H9 (cell line): ENCODE data around the gene MSL2. TPM values are rescaled to one million over a fixed set of nuclear protein-coding genes. Genes with fewer than 3 reads are reported as not detected.

Experiments
- DNase-seq: peaks from one replicate; pipeline ENCODE4 v3.0.0-alpha.2; 2017
- H2AFZ ChIP-seq: one replicate; pipeline ENCODE4 v1.6.1; 2013; ENCODE audit warnings: mild to moderate bottlenecking, low read length, control low read depth, moderate library complexity
- H2AK5ac ChIP-seq: 2 replicates; pipeline ENCODE4 v1.6.1; 2013; ENCODE audit warnings: low read length, control low read depth, mixed read lengths; ENCODE audit not compliant: insufficient read length
- H2BK120ac ChIP-seq: one replicate; pipeline ENCODE4 v1.6.1; 2013; ENCODE audit warnings: low read depth, mild to moderate bottlenecking, low read length, control low read depth, inconsistent platforms; ENCODE audit not compliant: poor library complexity, severe bottlenecking
- H2BK12ac ChIP-seq: 2 replicates; pipeline ENCODE4 v1.6.1; 2013; ENCODE audit warnings: low read length, control low read depth, mixed read lengths, low read depth; ENCODE audit not compliant: insufficient read length
- H2BK15ac ChIP-seq: 2 replicates; pipeline ENCODE4 v1.6.1; 2013; ENCODE audit warnings: low read depth, low read length, control low read depth
- H2BK20ac ChIP-seq: one replicate; pipeline ENCODE4 v1.6.1; 2013; ENCODE audit warnings: low read depth, mild to moderate bottlenecking, low read length, control low read depth, inconsistent platforms; ENCODE audit not compliant: poor library complexity, severe bottlenecking
- H2BK5ac ChIP-seq: 2 replicates; pipeline ENCODE4 v1.6.1; 2013; ENCODE audit warnings: low read length, control low read depth, mixed read lengths; ENCODE audit not compliant: insufficient read length
- H3K14ac ChIP-seq: 2 replicates; pipeline ENCODE4 v1.6.1; 2013; ENCODE audit warnings: low read length, control low read depth; ENCODE audit not compliant: insufficient read depth
- H3K18ac ChIP-seq: 2 replicates; pipeline ENCODE4 v1.6.1; 2013; ENCODE audit warnings: low read depth, mild to moderate bottlenecking, mixed read lengths, low read length, control low read depth; ENCODE audit not compliant: insufficient read length
- H3K23ac ChIP-seq: 2 replicates; pipeline ENCODE4 v1.6.1; 2013; ENCODE audit warnings: low read length, control low read depth, mixed read lengths, low read depth; ENCODE audit not compliant: insufficient read length
- H3K23me2 ChIP-seq: 2 replicates; pipeline ENCODE4 v1.6.1; 2013; ENCODE audit warnings: low read depth, mild to moderate bottlenecking, mixed read lengths, low read length, control low read depth; ENCODE audit not compliant: insufficient read length, poor library complexity, severe bottlenecking
- H3K27ac ChIP-seq: 2 replicates; pipeline ENCODE4 v1.5.1; 2013; ENCODE audit warnings: low read length, control low read depth, mixed read lengths, low read depth; ENCODE audit not compliant: insufficient read length
- H3K27me3 ChIP-seq: 2 replicates; pipeline ENCODE4 v1.6.1; 2013; ENCODE audit warnings: low read length, control low read depth, inconsistent platforms; ENCODE audit not compliant: insufficient read depth
- H3K4ac ChIP-seq: 2 replicates; pipeline ENCODE4 v1.6.1; 2013; ENCODE audit warnings: low read depth, mild to moderate bottlenecking, control low read depth, inconsistent platforms, low read length, moderate library complexity
- H3K4me1 ChIP-seq: 2 replicates; pipeline ENCODE4 v1.6.1; 2013; ENCODE audit warnings: low read length, control low read depth, inconsistent platforms; ENCODE audit not compliant: insufficient read depth
- H3K4me2 ChIP-seq: 2 replicates; pipeline ENCODE4 v1.6.1; 2013; ENCODE audit warnings: low read length, control low read depth, mixed read lengths; ENCODE audit not compliant: insufficient read length, insufficient read depth
- H3K56ac ChIP-seq: 2 replicates; pipeline ENCODE4 v1.6.1; 2013; ENCODE audit warnings: low read depth, mild to moderate bottlenecking, mixed read lengths, low read length, control low read depth; ENCODE audit not compliant: insufficient read length
- H3K79me1 ChIP-seq: 2 replicates; pipeline ENCODE4 v1.6.1; 2013; ENCODE audit warnings: low read depth, mild to moderate bottlenecking, moderate library complexity, low read length, control low read depth, inconsistent platforms; ENCODE audit not compliant: insufficient read depth, poor library complexity, severe bottlenecking
- H3K79me2 ChIP-seq: 2 replicates; pipeline ENCODE4 v1.6.1; 2013; ENCODE audit warnings: low read length, control low read depth, inconsistent platforms; ENCODE audit not compliant: insufficient read depth
- H3K9ac ChIP-seq: 2 replicates; pipeline ENCODE4 v1.6.1; 2013; ENCODE audit warnings: low read length, control low read depth, mixed read lengths; ENCODE audit not compliant: insufficient read length; ENCODE audit errors: extremely low read depth
- H3K9me3 ChIP-seq: one replicate; pipeline ENCODE4 v1.6.1; 2013; ENCODE audit warnings: low read depth, low read length, inconsistent platforms; ENCODE audit not compliant: control insufficient read depth
- H3T11ph ChIP-seq: one replicate; pipeline ENCODE4 v1.6.1; 2013; ENCODE audit warnings: mild to moderate bottlenecking, low read length, control low read depth, inconsistent platforms
- H4K20me1 ChIP-seq: one replicate; pipeline ENCODE4 v1.6.1; 2013; ENCODE audit not compliant: control insufficient read depth, insufficient read length, insufficient read depth
- H4K5ac ChIP-seq: 2 replicates; pipeline ENCODE4 v1.6.1; 2013; ENCODE audit warnings: low read depth, mild to moderate bottlenecking, mixed read lengths, low read length, control low read depth; ENCODE audit not compliant: insufficient read length
- H4K8ac ChIP-seq: replicated peaks from 2 replicates; pipeline ENCODE4 v1.6.1; 2013; ENCODE audit warnings: low read length, control low read depth, mixed read lengths, low read depth; ENCODE audit not compliant: insufficient read length
- H4K91ac ChIP-seq: 2 replicates; pipeline ENCODE4 v1.6.1; 2013; ENCODE audit warnings: low read depth, mild to moderate bottlenecking, moderate library complexity, mixed read lengths, low read length, control low read depth; ENCODE audit not compliant: insufficient read length
- H3K27ac Mint-ChIP-seq, 3 experiments: 2 replicates in 2 of 3; 3 replicates in 1 of 3; pipeline ENCODE4 v1.8.0; 2020 to 2021; ENCODE audit warnings: mixed read lengths in 3 of 3, mild to moderate bottlenecking in 1 of 3, moderate library complexity in 1 of 3
- H3K27me3 Mint-ChIP-seq: 2 replicates; pipeline ENCODE4 v1.8.0; 2021; ENCODE audit warnings: low read depth, mild to moderate bottlenecking, moderate library complexity, mixed read lengths
- H3K36me3 Mint-ChIP-seq, 3 experiments: 2 replicates in 2 of 3; 3 replicates in 1 of 3; pipeline ENCODE4 v1.8.0; 2020 to 2021; ENCODE audit warnings: low read depth in 3 of 3, mixed read lengths in 3 of 3; ENCODE audit not compliant: insufficient read depth in 1 of 3
- H3K4me1 Mint-ChIP-seq, 2 experiments: 2 replicates each; pipeline ENCODE4 v1.8.0; 2020; ENCODE audit warnings: mixed read lengths in 2 of 2
- H3K4me3 Mint-ChIP-seq, 2 experiments: 2 replicates in 1 of 2; 3 replicates in 1 of 2; pipeline ENCODE4 v1.8.0; 2020 to 2021; ENCODE audit warnings: mild to moderate bottlenecking in 2 of 2, mixed read lengths in 2 of 2, moderate library complexity in 1 of 2
- H3K9me3 Mint-ChIP-seq, 2 experiments: 2 replicates in 1 of 2; 3 replicates in 1 of 2; pipeline ENCODE4 v1.8.0; 2020; ENCODE audit warnings: mild to moderate bottlenecking in 2 of 2, mixed read lengths in 2 of 2, moderate library complexity in 1 of 2
- WGBS: extraction: QIAGEN DNeasy Blood & Tissue Kit; methylation state at CpG from one replicate; pipeline ENCODE4 v1.1.7; 2013; ENCODE audit warnings: missing lambda C conversion rate, low lambda C conversion rate, mixed read lengths; ENCODE audit not compliant: insufficient read length; ENCODE audit errors: extremely low coverage; 5-methylcytosine and 5-hydroxymethylcytosine counted together
- total RNA-seq: library from RNA; stranded (reverse); gene quantifications from 2 replicates; pipeline ENCODE4 v1.2.1, GENCODE V29; 2021
- TF ChIP-seq, protein P1 (sequence below): fragments of 200-600 bp; sonication (generic); conservative IDR thresholded peaks from 3 replicates; pipeline ENCODE4 v1.8.0; 2021; ENCODE audit warnings: antibody characterized with exemption, mild to moderate bottlenecking

Gene MSL2
- total RNA-seq, 1 experiment from 2014 or later, result 42.7 TPM

DNA sequence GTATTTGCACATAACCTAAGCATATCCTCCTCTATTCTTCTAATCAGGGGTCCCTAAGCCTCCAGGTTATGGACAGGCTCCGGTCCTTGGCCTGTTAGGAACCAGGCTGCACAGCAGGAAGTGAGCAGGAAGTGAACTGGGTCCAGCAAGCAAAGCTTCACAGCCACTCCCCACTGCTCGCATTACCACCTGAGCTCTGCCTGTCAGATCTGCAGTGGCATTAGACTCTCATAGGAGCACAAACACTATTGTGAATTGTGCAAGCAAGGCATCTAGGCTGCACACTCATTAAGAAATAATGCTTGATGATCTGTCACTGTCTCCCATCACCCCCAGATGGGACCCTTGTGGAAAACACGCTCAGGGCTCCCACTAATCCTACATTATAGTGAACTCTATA lies 9.8 kb downstream of the MSL2 start:
- no peak overlapping the region for H2BK5ac ChIP-seq
- no peak for DNase-seq
- no peak overlapping the region for H4K8ac ChIP-seq
- H3K79me2 ChIP-seq, result peaks cover 68% of the 10 kb centered on the region
- no peaks in the 10 kb centered on the region for H3K27me3 ChIP-seq
- no peaks in the 10 kb centered on the region for H3K23me2 ChIP-seq
- no peak overlapping the region for H3K4me2 ChIP-seq
- WGBS, result no CpG with 5 or more reads among the region's 3 CpGs
- H4K20me1 ChIP-seq, result no peaks in the 10 kb centered on the region
- Mint-ChIP-seq H3K27me3 (no peaks in the 10 kb centered on the region), H3K27ac (no peak overlapping the region), H3K4me3 (no peak overlapping the region), H3K36me3 (peaks cover 2 to 8% (median 4%) of the 10 kb centered on the region in 3 experiments; a peak in 5 of 7 replicates), H3K9me3 (no peaks in the 10 kb centered on the region), H3K4me1 (peaks cover 38 to 42% of the 10 kb centered on the region in 2 experiments)
- H2BK20ac ChIP-seq, result no peak overlapping the region
- H3K9ac ChIP-seq, result no peak overlapping the region
- no peak overlapping the region for H2BK120ac ChIP-seq
- H3K27ac ChIP-seq, result no peak overlapping the region
- H3K23ac ChIP-seq, result no peak overlapping the region
- no peak overlapping the region for H3K14ac ChIP-seq
- no peak overlapping the region for H2AK5ac ChIP-seq
- TF ChIP-seq, protein P1, sequence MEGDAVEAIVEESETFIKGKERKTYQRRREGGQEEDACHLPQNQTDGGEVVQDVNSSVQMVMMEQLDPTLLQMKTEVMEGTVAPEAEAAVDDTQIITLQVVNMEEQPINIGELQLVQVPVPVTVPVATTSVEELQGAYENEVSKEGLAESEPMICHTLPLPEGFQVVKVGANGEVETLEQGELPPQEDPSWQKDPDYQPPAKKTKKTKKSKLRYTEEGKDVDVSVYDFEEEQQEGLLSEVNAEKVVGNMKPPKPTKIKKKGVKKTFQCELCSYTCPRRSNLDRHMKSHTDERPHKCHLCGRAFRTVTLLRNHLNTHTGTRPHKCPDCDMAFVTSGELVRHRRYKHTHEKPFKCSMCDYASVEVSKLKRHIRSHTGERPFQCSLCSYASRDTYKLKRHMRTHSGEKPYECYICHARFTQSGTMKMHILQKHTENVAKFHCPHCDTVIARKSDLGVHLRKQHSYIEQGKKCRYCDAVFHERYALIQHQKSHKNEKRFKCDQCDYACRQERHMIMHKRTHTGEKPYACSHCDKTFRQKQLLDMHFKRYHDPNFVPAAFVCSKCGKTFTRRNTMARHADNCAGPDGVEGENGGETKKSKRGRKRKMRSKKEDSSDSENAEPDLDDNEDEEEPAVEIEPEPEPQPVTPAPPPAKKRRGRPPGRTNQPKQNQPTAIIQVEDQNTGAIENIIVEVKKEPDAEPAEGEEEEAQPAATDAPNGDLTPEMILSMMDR, result no peak
- H3T11ph ChIP-seq, result no peak overlapping the region
- H3K4me1 ChIP-seq, result no peaks in the 10 kb centered on the region; the same call in 1 of the 2 replicates
- no peak overlapping the region for H2BK15ac ChIP-seq
- no peak overlapping the region for H3K56ac ChIP-seq
- no peak overlapping the region for H3K18ac ChIP-seq
- H3K79me1 ChIP-seq, result peaks cover 8% of the 10 kb centered on the region
- H2AFZ ChIP-seq, result no peak overlapping the region
- H3K4ac ChIP-seq, result no peak overlapping the region
- no peak overlapping the region for H4K91ac ChIP-seq
- no peak overlapping the region for H4K5ac ChIP-seq
- no peak overlapping the region for H2BK12ac ChIP-seq
- H3K9me3 ChIP-seq, result no peaks in the 10 kb centered on the region
